ENCODE results near the gene ARID1B.
"Not testable (repeated sequence)": the region's sequence is repeated elsewhere in the genome, so short reads cannot be mapped to it uniquely, and the experiment has no call there.

The ARID1B gene

GRCh38 chr6:156912431-156912830 is 135.3 kb downstream of the ARID1B start:
- DNase-seq: no peak

- no peak for DNase-seq
These were observed 137.0 kb downstream of the ARID1B start for GRCh38 chr6:156914181-156914580.

GRCh38 chr6:156916130-156916801 is 139.1 kb downstream of the ARID1B start:
- no peak for DNase-seq

GRCh38 chr6:156917213-156917612 is 140.0 kb downstream of the ARID1B start:
- no peak for DNase-seq

- no peak for DNase-seq
These were observed 141.5 kb downstream of the ARID1B start for GRCh38 chr6:156918647-156919046.

GRCh38 chr6:156919370-156919769 is 142.2 kb downstream of the ARID1B start:
- DNase-seq: no peak

GRCh38 chr6:156919814-156920369 is 142.7 kb downstream of the ARID1B start:
- DNase-seq: no peak

- no peak for DNase-seq
These were observed 147.1 kb downstream of the ARID1B start for GRCh38 chr6:156924246-156924645.

GRCh38 chr6:156925026-156925425 is 147.8 kb downstream of the ARID1B start:
- no peak for DNase-seq

GRCh38 chr6:156925718-156926607 is 148.8 kb downstream of the ARID1B start:
- DNase-seq: no peak

GRCh38 chr6:156928126-156928525 is 150.9 kb downstream of the ARID1B start:
- DNase-seq: no peak

GRCh38 chr6:156928972-156929371 is 151.8 kb downstream of the ARID1B start:
- DNase-seq: no peak

GRCh38 chr6:156931283-156931682 is 154.1 kb downstream of the ARID1B start:
- no peak for DNase-seq

GRCh38 chr6:156933201-156934068 is 156.3 kb downstream of the ARID1B start:
- no peak for DNase-seq

- DNase-seq: no peak
These were observed 156.9 kb downstream of the ARID1B start for GRCh38 chr6:156934069-156934460.

- DNase-seq: no peak
These were observed 157.8 kb downstream of the ARID1B start for GRCh38 chr6:156935000-156935399.

- DNase-seq: no peak
These were observed 161.0 kb downstream of the ARID1B start for GRCh38 chr6:156938143-156938542.

- DNase-seq: no peak
These were observed 163.0 kb downstream of the ARID1B start for GRCh38 chr6:156940221-156940620.

- DNase-seq: no peak
These were observed 165.1 kb downstream of the ARID1B start for GRCh38 chr6:156942266-156942665.

GRCh38 chr6:156943166-156943565 is 166.0 kb downstream of the ARID1B start:
- DNase-seq: no peak

GRCh38 chr6:156943816-156944215 is 166.6 kb downstream of the ARID1B start:
- no peak for DNase-seq

GRCh38 chr6:156944412-156944811 is 167.2 kb downstream of the ARID1B start:
- no peak for DNase-seq

- not testable (repeated sequence) for DNase-seq
These were observed 168.6 kb downstream of the ARID1B start for GRCh38 chr6:156945789-156946172.

Measured in stimulated activated CD4-positive, alpha-beta T cell treated with anti-CD3 and anti-CD28 coated beads, Interleukin-15, amount 100 ng/mL, for 24 hours (primary cell).